Esophagus (tissue), 2 donors: ENCODE measurements around the gene NCAPH2. TPM values are rescaled to one million over a fixed set of nuclear protein-coding genes. Genes with fewer than 3 reads are reported as not detected.

Source experiments
- H3K27ac ChIP-seq, 2 donors: one replicate each; pipeline ENCODE4 v1.5.1; 2013; ENCODE audit warnings: low read depth in 2 of 2, mild to moderate bottlenecking in 2 of 2, inconsistent platforms in 1 of 2, low read length in 1 of 2, moderate library complexity in 1 of 2
- H3K27me3 ChIP-seq, 2 donors: one replicate each; pipeline ENCODE4 v1.6.1; 2013; ENCODE audit warnings: low read length in 2 of 2, control low read depth in 1 of 2, mild to moderate bottlenecking in 1 of 2; ENCODE audit not compliant: insufficient read depth in 2 of 2, control insufficient read depth in 1 of 2
- H3K36me3 ChIP-seq, 2 donors: one replicate each; pipeline ENCODE4 v1.6.1; 2013; ENCODE audit warnings: low read length in 1 of 2; ENCODE audit not compliant: control insufficient read depth in 2 of 2, insufficient read depth in 2 of 2
- H3K4me1 ChIP-seq, 2 donors: one replicate each; pipeline ENCODE4 v1.6.1; 2013; ENCODE audit warnings: low read length in 1 of 2; ENCODE audit not compliant: control insufficient read depth in 2 of 2, insufficient read depth in 2 of 2
- H3K4me3 ChIP-seq, 2 donors: one replicate each; pipeline ENCODE4 v1.5.1; 2013; ENCODE audit warnings: low read length in 2 of 2, mild to moderate bottlenecking in 2 of 2, low read depth in 1 of 2, moderate library complexity in 1 of 2
- H3K9me3 ChIP-seq, 2 donors: one replicate each; pipeline ENCODE4 v1.6.1; 2013; ENCODE audit warnings: mild to moderate bottlenecking in 2 of 2, low read depth in 1 of 2, low read length in 1 of 2, moderate library complexity in 1 of 2; ENCODE audit not compliant: control insufficient read depth in 2 of 2, insufficient read depth in 1 of 2
- WGBS, 2 donors: extraction: QIAGEN DNeasy Blood & Tissue Kit; methylation state at CpG; one replicate each; pipeline ENCODE4 v1.1.7; 2013; 5-methylcytosine and 5-hydroxymethylcytosine counted together
- polyA plus RNA-seq, 2 donors: library from polyadenylated mRNA; stranded (reverse); fragments of 200-250 nt; gene quantifications; one replicate each; pipeline ENCODE4 v1.2.3, GENCODE V29; 2013
- donor health status: healthy with polysubstance abuse.
- donor health status: Bipolar disorder and iron deficiency.

Gene NCAPH2
- polyA plus RNA-seq, 2 donors, result 32.9 to 35.4 TPM

DNA sequence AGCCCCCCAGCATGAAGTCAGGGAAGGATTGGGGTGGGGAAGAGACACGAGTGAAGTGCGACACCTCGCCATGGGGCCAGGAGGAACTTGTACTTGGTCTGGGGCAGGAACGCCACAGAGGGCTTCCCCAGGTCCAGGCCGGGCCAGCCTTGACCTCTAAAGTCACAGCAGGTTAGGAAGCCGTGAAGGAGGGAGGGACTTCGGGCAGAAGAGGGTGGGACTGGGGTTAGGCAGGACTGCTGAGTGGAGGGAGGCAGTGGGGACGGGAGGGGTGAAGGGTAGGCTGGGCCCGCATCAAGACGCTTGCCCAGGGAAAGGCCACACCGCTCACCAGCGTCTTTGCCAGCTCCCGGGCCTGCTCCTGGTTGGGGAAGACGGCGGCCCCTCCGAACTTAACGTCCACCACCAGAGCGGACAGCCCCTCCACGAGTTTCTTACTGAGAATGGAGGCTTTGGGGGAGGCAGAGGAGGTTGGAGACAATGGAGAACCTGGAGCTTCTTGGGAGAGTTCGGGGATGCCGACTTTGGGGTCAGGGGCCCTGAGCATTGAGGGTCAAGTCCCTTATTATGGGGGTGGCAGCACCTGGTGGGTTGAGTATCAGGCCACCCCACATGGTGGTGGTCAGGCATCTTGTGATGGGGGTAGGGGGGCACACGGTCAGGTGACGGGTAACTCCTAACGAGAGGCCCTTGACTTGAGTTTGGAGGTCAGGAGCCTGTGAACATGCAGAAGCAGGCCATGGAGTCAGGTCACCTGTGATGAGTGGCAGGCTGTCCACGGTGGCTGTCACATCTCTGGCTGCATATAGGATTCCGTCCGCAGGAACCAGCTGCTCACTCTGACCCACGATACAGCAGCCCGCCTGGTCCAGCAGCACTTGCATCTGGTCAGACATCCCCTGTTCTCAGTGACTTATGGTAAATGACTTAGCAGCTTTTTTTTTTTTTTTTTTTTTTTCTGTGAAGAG is 19.1 kb downstream of the NCAPH2 start:
- H3K4me1 ChIP-seq, result peaks cover 13 to 37% of the 10 kb centered on the region in 2 donors
- H3K27ac ChIP-seq, result peak overlapping the region; percentile 90 to 100
- WGBS, 2 donors, result 37 to 48% methylated on average over 28 to 29 of the region's 29 CpGs
- peak overlapping the region; percentile 62 to 75 for H3K4me3 ChIP-seq
- H3K9me3 ChIP-seq, result peaks cover 0 to 2% of the 10 kb centered on the region in 2 donors
- no peaks in the 10 kb centered on the region for H3K27me3 ChIP-seq
- peaks cover 7 to 19% of the 10 kb centered on the region in 2 donors for H3K36me3 ChIP-seq

DNA sequence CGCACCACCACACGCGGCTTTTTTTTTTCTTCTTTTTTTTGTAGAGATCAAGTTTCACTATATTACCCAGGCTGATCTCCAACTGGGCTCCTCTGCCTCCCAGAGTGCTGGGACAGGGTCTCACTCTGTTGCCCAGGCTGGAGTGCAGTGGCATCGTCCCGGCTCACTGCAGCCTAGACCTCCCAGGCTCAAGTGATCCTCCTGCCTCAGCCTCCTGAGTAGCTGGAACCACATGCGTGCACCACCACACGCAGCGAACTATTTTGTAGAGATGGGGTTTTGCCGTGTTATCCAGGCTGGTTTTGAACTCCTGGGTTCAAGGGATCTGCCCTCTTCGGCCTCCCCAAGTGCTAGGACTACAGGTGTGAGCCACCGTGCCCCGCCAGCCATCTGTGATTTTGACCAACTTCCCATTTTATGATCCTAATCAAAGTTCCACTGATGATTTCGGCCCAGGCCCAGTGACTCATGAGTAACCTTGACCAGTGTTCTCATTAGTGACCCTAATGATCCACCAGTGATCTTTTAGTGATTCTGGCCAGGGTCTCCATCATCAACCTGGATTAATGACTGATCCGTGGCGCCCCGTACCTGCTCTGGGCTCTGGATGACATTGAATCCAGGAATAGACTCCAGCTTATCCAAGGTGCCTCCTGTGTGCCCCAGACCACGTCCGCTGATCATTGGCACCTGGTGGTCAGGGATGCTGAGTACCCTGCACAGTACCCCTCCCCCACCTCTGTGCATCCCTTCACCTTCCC is 20.1 kb downstream of the NCAPH2 start:
- Histone ChIP-seq H3K4me1 (peaks cover 13 to 39% of the 10 kb centered on the region in 2 donors), H3K27me3 (no peaks in the 10 kb centered on the region), H3K9me3 (peaks cover 0 to 2% of the 10 kb centered on the region in 2 donors), H3K27ac (peak overlapping the region in 1 of 2 donors; percentile 99), H3K4me3 (no peak overlapping the region), H3K36me3 (peaks cover 3 to 9% of the 10 kb centered on the region in 2 donors)
- WGBS, 2 donors, result 88 to 90% methylated on average over 18 of the region's 18 CpGs

DNA sequence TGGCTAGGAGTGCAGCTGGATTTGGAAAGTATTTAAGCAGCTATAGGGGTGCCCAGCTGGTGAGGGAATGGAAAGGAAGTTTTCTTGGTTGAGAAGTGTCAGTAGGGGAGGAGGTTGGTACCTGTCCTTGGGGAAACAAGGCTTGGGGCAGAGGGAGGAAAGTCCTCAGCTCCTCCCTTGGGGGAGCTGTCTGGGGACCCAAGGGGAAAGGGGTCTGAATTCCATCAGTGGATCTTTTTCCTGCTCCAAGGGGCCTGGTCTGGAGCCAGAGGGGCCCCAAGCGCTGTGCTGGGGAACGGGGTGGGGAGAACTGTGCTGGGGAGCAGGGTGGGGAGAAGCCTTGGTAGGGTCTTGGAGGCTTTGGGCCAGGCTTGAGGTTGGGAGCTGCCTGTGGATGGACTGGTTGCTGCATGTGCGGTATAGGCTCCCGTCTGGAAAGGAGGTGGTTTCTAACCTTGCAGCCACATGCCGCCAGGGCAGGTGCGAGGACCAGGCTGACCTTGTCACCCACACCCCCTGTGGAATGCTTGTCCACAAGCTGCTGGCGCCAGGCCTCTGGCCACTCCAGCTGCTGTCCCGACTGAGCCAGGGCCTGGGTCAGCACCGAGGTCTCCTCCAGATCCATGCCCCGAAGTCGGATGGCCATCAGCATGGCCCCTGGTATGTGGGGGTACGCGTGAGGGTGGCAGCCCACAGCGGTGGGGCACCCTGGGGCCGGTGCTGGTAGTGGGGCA is 20.8 kb downstream of the NCAPH2 start:
- WGBS, 2 donors, result 60 to 66% methylated on average over 15 of the region's 15 CpGs
- Histone ChIP-seq H3K9me3 (peaks cover 0 to 2% of the 10 kb centered on the region in 2 donors), H3K36me3 (peaks cover 0 to 1% of the 10 kb centered on the region in 2 donors), H3K4me3 (peak overlapping the region; percentile 59 to 63), H3K27me3 (no peaks in the 10 kb centered on the region), H3K27ac (peak overlapping the region; percentile 96 to 99), H3K4me1 (peaks cover 11 to 35% of the 10 kb centered on the region in 2 donors)

GRCh38 chr22:50529416-50529896 is 21.4 kb downstream of the NCAPH2 start:
- 12 to 17% methylated on average over 47 to 50 of the region's 50 CpGs for WGBS, 2 donors
- H3K4me1 ChIP-seq, result peaks cover 5 to 29% of the 10 kb centered on the region in 2 donors
- H3K27ac ChIP-seq, result peak overlapping the region; percentile 96 to 99
- peaks cover 0 to under 1% of the 10 kb centered on the region in 2 donors for H3K9me3 ChIP-seq
- H3K36me3 ChIP-seq, result no peaks in the 10 kb centered on the region
- H3K27me3 ChIP-seq, result no peaks in the 10 kb centered on the region
- H3K4me3 ChIP-seq, result peak overlapping the region; percentile 59 to 63

DNA sequence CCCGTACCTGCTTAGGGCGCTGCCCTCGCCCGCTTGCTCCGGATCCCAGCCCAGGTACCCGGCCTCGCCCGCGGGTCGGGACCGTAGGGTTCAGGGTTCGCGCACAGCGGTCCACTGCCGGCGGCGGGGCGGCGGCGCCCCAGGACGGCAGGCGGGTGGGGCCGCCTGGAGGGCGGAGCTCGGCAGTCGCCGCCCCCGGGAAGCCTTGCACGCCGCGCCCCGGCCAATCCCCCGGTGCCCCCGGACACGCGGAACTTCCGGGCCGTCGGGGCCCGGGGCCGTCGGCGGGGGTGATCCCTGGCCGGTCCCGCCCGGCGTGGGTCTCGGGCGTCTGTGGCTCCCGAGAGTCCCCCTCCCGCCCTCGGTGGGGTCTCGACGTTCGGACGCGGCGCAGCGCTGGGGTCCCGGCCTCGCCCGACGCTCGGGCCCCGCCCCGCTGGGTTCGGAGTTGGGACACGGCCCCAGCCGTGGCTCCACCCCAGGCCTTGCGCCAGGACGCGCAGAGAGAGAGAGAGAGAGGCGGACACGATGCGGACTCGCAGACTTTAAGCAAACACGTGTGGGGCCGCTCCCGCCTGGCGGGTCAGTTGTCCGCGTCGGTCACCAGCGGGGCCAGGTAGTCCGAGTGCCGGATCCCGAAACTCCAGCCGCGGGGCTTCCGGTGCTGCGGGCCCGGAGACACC is 22.0 kb downstream of the NCAPH2 start, which contains the start of gene TYMP:
Gene TYMP (minus strand): TSS at position 116 of the 683 bp plus-strand sequence. CDS start 303 bp downstream, outside the sequence.
- peak within 1 kb of the TSS; percentile 96 to 99 for H3K27ac ChIP-seq
- no peaks in the 10 kb centered on the region for H3K27me3 ChIP-seq
- H3K4me1 ChIP-seq, result peaks cover 5 to 24% of the 10 kb centered on the region in 2 donors
- no peaks in the 10 kb centered on the region for H3K36me3 ChIP-seq
- WGBS, 2 donors, result 1% methylated on average over 70 to 92 of the region's 92 CpGs
- H3K9me3 ChIP-seq, result no peaks in the 10 kb centered on the region
- H3K4me3 ChIP-seq, result peak within 1 kb of the TSS; percentile 59 to 63

DNA sequence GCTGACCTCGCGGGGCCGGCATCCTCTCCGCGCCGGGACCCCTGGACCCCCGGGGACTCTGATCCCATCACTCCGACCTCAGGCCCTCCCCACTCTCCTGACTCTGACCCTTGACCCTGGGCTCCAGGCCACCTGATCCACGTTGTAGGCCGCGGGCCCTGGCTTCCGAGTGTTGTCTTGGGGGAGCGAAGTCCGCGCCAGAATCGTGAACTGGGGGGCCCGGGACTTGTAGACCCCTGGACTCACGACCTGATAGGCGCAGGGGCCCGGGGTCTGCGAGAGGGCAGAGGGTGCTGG is 22.5 kb downstream of the NCAPH2 start:
- WGBS, 2 donors, result 2% methylated on average over 21 of the region's 21 CpGs
- peaks cover 5 to 23% of the 10 kb centered on the region in 2 donors for H3K4me1 ChIP-seq

GRCh38 chr22:50530877-50531545 is 23.0 kb downstream of the NCAPH2 start:
- H3K27ac ChIP-seq, result peak overlapping the region; percentile 96 to 99
- no peaks in the 10 kb centered on the region for H3K36me3 ChIP-seq
- WGBS, 2 donors, result 3 to 4% methylated on average over 53 of the region's 53 CpGs
- H3K9me3 ChIP-seq, result no peaks in the 10 kb centered on the region
- H3K27me3 ChIP-seq, result no peaks in the 10 kb centered on the region
- peak overlapping the region; percentile 59 to 63 for H3K4me3 ChIP-seq
- H3K4me1 ChIP-seq, result peaks cover 5 to 23% of the 10 kb centered on the region in 2 donors

More for the DNA sequence above, 22.5 kb downstream of the NCAPH2 start:
- Histone ChIP-seq H3K4me3 (peak overlapping the region; percentile 59 to 63), H3K9me3 (no peaks in the 10 kb centered on the region), H3K27me3 (no peaks in the 10 kb centered on the region), H3K36me3 (no peaks in the 10 kb centered on the region), H3K27ac (peak overlapping the region; percentile 96 to 99)

GRCh38 chr22:50531546-50531961 is 23.5 kb downstream of the NCAPH2 start:
- no peaks in the 10 kb centered on the region for H3K36me3 ChIP-seq
- WGBS, 2 donors, result 0% methylated on average over 29 to 44 of the region's 44 CpGs
- no peaks in the 10 kb centered on the region for H3K9me3 ChIP-seq
- H3K27me3 ChIP-seq, result no peaks in the 10 kb centered on the region
- peak overlapping the region; percentile 96 to 99 for H3K27ac ChIP-seq
- H3K4me3 ChIP-seq, result peak overlapping the region; percentile 59 to 63
- peaks cover 3 to 22% of the 10 kb centered on the region in 2 donors for H3K4me1 ChIP-seq
